Omental fat pad (tissue), 4 donors: ENCODE data around the gene VAV2. TPM values are rescaled to one million over a fixed set of nuclear protein-coding genes. Genes with fewer than 3 reads are reported as not detected.

Experiments used
- ATAC-seq: fragments of 150-250 bp; one replicate; pipeline ENCODE4 v1.9.1; 2016; ENCODE audit warnings: mild to moderate bottlenecking, moderate library complexity; ENCODE audit not compliant: low FRiP score
- DNase-seq: peaks from one replicate; pipeline ENCODE4 v3.0.0-alpha.2; 2019; ENCODE audit warnings: low spot score
- CTCF ChIP-seq, 3 donors: fragments of 450-650 bp; IDR thresholded peaks; one replicate each; pipeline ENCODE4 v1.5.1; 2016 to 2017; ENCODE audit warnings: antibody characterized with exemption in 3 of 3, mild to moderate bottlenecking in 3 of 3, moderate library complexity in 2 of 3
- total RNA-seq, 4 donors: library from RNA; depleted of rRNA; stranded (reverse); fragments of >200 nt; gene quantifications; one replicate each; pipeline ENCODE4 v1.1.0, GENCODE V29; 2016

The VAV2 gene
- total RNA-seq, 4 donors from 2014 or later = 4.0 to 10.9 (median 6.2) TPM

DNA sequence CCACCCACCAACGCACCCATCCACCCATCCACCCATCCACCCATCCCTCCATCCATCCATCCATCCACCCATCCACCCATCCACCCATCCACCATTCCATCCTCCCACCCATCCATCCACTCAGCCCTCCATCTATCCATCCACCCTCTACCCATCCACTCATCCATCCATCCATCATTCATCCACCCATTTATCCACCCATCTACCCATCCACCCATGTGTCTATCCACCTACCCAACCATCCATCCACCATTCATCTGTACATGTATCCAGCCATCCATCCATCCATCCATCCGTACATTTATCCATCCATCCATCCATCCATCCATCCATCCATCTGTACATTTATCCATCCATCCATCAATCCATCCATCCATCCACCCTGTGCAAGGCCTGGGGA is 11.1 kb upstream of the VAV2 start:
- no peak for TF ChIP-seq CTCF (IDR thresholded peaks at IDR 0.05)
- DNase-seq = no peak
- no peak for ATAC-seq

DNA sequence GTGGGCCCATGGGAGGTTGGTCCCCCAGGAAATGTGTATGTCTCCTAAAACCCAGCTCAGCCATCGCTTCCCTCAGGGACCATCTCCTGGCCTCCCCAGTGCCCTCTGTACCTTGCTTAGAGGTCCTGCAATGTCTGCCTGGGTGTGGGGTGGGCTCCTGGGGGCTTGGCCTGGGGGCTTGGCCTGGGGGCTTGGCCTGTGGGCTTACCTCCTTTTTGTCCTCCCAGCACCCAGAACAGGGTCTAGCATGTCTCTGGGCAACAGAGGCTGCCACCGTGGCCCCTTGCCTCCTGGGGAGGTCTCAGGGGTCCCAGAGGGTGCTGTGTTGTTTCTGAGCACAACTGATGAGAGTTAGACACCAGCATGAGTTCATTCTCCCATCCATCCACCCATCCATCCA is 10.7 kb upstream of the VAV2 start:
- TF ChIP-seq CTCF (IDR thresholded peaks at IDR 0.05) = no peak
- ATAC-seq (no peak), DNase-seq (no peak)

GRCh38 chr9:133999851-134000265 is 7.7 kb upstream of the VAV2 start:
- no peak for TF ChIP-seq CTCF (IDR thresholded peaks at IDR 0.05)
- no peak for DNase-seq
- ATAC-seq = no peak

DNA sequence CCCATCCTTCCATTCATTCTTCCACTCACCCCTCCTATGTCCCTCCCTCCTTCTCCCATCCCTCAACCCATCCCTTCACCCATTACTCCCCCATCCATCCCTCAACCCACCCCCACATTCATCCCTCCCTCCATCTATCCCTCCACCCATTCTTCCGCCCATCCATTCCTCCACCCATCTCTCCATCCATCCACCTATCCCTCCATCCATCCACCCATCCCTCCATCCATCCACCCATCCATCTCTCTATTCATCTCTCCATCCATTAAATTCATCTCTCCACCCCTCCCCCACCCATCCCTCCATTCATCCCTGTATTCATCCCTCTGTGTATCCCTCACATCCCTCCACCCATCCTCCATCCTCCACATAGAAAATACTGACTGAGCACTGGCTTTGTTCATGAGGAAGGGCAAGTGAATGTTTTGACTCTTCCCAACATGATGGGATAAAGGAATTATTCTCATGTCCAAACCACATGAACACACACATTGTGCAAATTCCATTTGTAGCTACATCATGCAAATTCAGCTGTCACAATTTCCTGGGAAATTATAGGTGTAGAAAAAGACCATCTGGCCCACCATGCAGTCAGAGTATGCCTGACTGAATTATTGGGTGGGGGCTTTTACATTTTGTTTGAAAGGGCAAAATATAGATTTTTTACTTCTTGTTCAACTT is 6.9 kb upstream of the VAV2 start:
- no peak for DNase-seq
- no peak for ATAC-seq
- no peak for TF ChIP-seq CTCF (IDR thresholded peaks at IDR 0.05)

DNA sequence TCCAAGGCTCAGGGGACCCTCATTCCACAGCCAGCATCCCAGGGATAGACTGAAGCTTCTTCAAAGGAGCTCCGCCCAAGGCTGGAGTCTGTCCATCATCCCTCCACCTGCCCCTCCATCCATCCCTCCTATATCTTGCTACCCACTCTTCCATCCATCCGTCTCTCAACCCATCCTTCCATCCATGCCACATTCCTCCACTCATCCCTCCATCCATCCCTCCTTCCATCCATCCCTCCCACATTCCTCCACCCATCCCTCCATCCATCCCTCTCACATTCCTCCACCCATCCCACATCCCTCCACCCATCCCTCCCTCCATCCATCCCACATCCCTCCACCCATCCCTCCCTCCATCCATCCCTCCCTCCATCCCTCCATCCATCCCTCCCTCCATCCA is 5.5 kb upstream of the VAV2 start:
- DNase-seq = no peak
- no peak for TF ChIP-seq CTCF (IDR thresholded peaks at IDR 0.05)

DNA sequence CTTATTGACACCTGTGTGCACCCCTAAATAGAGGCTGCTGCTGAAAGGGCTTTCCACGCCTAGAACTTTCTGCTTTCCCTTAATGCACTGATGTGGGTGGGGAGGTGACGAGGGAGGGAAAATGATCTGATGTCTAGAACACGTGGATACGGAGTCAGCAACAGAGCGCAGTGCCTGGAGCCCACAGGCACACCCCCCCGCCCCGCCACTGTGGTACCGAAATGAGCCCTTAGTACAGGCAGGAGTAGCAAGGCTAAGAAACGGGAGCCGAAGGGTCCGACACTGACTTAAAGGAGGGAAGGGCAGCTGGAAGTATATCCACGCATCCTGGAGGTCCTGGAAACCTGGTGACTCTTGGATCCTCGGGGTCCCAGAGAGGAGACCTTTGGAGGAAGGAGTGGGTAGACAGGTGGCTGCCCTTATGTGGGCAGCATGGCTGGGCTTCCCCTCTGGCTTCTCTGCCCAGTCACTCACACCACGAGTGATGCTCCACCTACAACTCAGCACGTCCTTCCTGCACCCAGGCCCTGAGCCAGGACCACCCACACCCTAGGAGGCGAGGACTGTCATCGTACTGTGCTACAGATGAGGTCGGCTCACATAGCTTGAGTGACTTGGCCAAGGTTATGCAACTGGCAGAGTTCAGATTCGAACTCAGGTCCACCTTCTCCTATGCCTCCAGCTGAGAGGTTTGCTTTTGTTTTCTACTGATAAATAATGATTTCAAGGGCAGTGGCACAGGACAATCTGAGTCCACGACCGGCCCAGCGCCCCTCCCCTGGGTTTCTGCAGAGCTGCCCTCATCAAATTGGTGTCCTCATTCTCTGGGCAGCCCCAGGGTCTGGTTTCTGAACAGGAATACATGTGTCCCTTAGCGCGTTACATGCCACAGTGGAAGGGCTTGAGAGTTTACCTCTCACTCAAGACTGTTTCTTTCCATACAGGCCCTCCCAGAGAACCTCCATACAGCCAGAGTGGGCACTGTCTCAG is 4.7 kb upstream of the VAV2 start:
- TF ChIP-seq CTCF (IDR thresholded peaks at IDR 0.05) = no peak
- DNase-seq (no peak), ATAC-seq (no peak)

More for the DNA sequence above, 5.5 kb upstream of the VAV2 start:
- ATAC-seq = no peak
